ENCODE measurements around the gene DRAM2. TPM values are rescaled to one million over a fixed set of nuclear protein-coding genes. Genes with fewer than 3 reads are reported as not detected.

The DRAM2 gene
- total and polyA plus RNA-seq, 2 donors = 63.7 to 77.5 TPM

DNA sequence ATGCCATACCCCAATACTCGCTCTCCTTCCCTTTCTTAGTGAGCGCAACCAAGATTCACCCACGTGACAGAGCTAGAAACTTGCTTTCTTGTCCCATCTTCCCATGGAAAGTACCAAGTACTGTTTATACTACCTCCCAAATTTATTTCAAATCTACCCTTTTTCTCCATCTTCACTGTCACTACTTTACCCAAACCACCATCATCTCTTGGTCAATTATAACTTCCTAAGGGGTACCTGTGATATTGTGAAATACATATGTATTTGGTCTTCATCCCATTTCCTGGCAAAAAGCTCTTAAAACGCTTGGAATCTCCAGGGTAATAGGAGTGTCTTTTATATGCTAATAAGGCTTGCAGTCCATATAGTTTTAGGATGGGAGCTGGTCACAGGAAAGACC is 8.2 kb downstream of the DRAM2 start:
- 96% methylated on average over 4 of the region's 4 CpGs for WGBS
- H3K27me3 ChIP-seq (ENCODE audit: control insufficient read depth in 2 of 2, insufficient read depth in 1 of 2, low read length in 1 of 2) = no peaks in the 10 kb centered on the region
- H3K9me3 ChIP-seq (ENCODE audit: control insufficient read depth in 2 of 2, insufficient read depth in 1 of 2, low read length in 1 of 2) = no peaks in the 10 kb centered on the region
- peaks cover 7 to 27% of the 10 kb centered on the region in 2 donors for H3K36me3 ChIP-seq (ENCODE audit: control insufficient read depth in 2 of 2, insufficient read depth in 2 of 2, low read length in 1 of 2)
- H3K4me1 ChIP-seq (ENCODE audit: control insufficient read depth in 2 of 2, insufficient read depth in 2 of 2, low read length in 2 of 2) = no peaks in the 10 kb centered on the region
- DNase-seq (ENCODE audit: low read depth in 6 of 9, low spot score in 9 of 9) = no peak
- H3K27ac ChIP-seq (ENCODE audit: low read depth in 1 of 2, low read length in 1 of 2) = no peak overlapping the region
- no peak overlapping the region for H3K4me3 ChIP-seq (ENCODE audit: low read length in 2 of 2)

DNA sequence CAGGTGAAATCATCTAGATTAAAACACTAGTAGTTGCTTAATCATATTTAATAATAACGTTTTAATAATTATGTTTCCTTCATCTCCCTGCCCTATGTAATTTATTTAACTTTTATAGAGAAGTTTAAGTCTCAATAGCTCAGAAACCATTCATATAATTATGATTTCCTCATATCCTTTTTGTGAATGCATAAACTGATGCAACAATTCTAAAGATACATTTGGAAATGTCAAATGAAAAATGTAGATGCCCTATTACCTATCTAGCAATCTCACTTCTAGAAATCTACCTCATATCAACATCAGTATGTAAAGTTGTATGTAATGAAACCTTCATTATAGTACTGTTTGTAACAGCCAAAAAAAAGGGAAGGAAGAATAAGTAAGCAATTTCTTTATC is 10.5 kb downstream of the DRAM2 start:
- Histone ChIP-seq H3K27ac (ENCODE audit: low read depth in 1 of 2, low read length in 1 of 2) (no peak overlapping the region), H3K9me3 (ENCODE audit: control insufficient read depth in 2 of 2, insufficient read depth in 1 of 2, low read length in 1 of 2) (no peaks in the 10 kb centered on the region), H3K36me3 (ENCODE audit: control insufficient read depth in 2 of 2, insufficient read depth in 2 of 2, low read length in 1 of 2) (peaks cover 10 to 25% of the 10 kb centered on the region in 2 donors), H3K27me3 (ENCODE audit: control insufficient read depth in 2 of 2, insufficient read depth in 1 of 2, low read length in 1 of 2) (no peaks in the 10 kb centered on the region), H3K4me1 (ENCODE audit: control insufficient read depth in 2 of 2, insufficient read depth in 2 of 2, low read length in 2 of 2) (no peaks in the 10 kb centered on the region), H3K4me3 (ENCODE audit: low read length in 2 of 2) (no peak overlapping the region)
- no peak for DNase-seq (ENCODE audit: low read depth in 6 of 9, low spot score in 9 of 9)
- 71% methylated on average over 1 of the region's 1 CpG for WGBS

DNA sequence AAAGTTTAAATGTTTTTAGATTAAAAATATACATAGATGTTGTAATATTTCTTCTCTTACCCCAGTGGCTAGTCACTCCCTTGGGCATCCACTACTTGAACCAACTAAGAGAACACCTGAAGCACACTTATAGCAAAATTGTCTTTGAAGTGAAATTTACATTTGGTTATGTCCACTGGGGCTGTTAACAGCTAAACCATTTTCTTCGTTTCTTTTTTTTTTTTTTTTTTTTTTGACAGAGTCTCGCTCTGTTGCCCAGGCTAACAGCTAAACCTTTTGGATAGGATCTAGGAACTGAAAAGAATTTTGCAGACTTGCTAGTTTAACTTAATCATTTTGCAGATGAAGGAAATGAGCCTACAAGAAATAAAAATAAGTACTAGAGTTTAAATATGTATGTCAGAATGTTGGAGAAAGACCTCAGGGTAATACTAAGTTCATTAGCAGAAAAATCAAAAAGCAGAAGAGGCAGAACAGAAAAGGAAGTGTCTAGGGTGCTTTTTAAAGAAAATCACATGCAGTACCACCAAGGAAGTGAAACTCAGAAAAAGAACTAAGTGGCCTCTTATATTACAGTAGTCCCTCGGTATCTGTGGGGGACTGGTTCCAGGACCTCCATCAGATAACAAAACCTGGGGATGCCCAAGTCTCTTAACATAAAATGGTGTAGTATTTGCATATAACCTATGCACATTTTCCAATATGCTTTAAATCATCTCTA is 11.8 kb downstream of the DRAM2 start:
- Histone ChIP-seq H3K4me1 (ENCODE audit: control insufficient read depth in 2 of 2, insufficient read depth in 2 of 2, low read length in 2 of 2) (no peaks in the 10 kb centered on the region), H3K36me3 (ENCODE audit: control insufficient read depth in 2 of 2, insufficient read depth in 2 of 2, low read length in 1 of 2) (peaks cover 17 to 36% of the 10 kb centered on the region in 2 donors), H3K27me3 (ENCODE audit: control insufficient read depth in 2 of 2, insufficient read depth in 1 of 2, low read length in 1 of 2) (no peaks in the 10 kb centered on the region), H3K9me3 (ENCODE audit: control insufficient read depth in 2 of 2, insufficient read depth in 1 of 2, low read length in 1 of 2) (no peaks in the 10 kb centered on the region), H3K27ac (ENCODE audit: low read depth in 1 of 2, low read length in 1 of 2) (no peak overlapping the region), H3K4me3 (ENCODE audit: low read length in 2 of 2) (no peak overlapping the region)
- peak in 1 of 9 donors; percentile 30 for DNase-seq (ENCODE audit: low read depth in 6 of 9, low spot score in 9 of 9)
- WGBS = 69% methylated on average over 3 of the region's 3 CpGs

DNA sequence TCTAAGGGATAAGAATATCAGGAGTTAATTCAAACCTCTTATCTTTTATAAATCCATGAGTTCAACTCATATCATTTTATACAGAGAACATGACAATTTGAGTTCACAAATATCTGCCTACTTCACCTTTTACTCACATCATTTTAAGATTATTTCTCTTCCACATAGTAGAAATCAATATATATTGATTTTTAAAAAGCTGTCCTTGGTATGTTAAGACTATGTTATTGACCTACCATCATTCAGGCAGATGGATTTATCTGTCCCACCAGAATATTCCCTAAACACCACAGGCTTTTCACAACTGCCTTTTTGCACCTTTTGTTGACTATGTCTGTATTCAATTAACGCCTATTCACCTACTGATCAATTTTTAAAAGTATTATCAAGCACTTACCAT is 13.5 kb downstream of the DRAM2 start:
- WGBS = 100% methylated on average over 1 of the region's 1 CpG
- H3K4me1 ChIP-seq (ENCODE audit: control insufficient read depth in 2 of 2, insufficient read depth in 2 of 2, low read length in 2 of 2) = no peaks in the 10 kb centered on the region
- H3K36me3 ChIP-seq (ENCODE audit: control insufficient read depth in 2 of 2, insufficient read depth in 2 of 2, low read length in 1 of 2) = peaks cover 17 to 38% of the 10 kb centered on the region in 2 donors
- no peaks in the 10 kb centered on the region for H3K9me3 ChIP-seq (ENCODE audit: control insufficient read depth in 2 of 2, insufficient read depth in 1 of 2, low read length in 1 of 2)
- no peak overlapping the region for H3K27ac ChIP-seq (ENCODE audit: low read depth in 1 of 2, low read length in 1 of 2)
- no peak overlapping the region for H3K4me3 ChIP-seq (ENCODE audit: low read length in 2 of 2)
- DNase-seq (ENCODE audit: low read depth in 6 of 9, low spot score in 9 of 9) = no peak
- H3K27me3 ChIP-seq (ENCODE audit: control insufficient read depth in 2 of 2, insufficient read depth in 1 of 2, low read length in 1 of 2) = no peaks in the 10 kb centered on the region

DNA sequence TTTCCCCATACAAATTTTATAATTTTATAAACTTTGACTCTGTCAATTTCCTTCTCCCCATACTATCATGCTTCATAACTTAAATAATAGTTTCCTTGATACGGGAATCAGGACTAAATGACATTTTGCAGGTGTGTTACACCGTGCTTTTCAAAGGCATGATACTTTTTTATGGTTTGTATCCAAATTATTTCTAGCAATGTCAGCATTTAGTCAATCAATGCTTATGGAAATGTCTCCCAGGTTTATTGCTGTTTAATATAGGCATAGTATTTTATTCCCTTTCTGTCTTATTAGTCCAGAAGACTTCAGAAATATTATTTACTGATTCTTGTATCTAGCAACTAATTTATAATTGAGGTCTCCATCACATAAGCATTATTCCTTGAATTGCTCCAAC is 23.4 kb downstream of the DRAM2 start:
- Histone ChIP-seq H3K36me3 (ENCODE audit: control insufficient read depth in 2 of 2, insufficient read depth in 2 of 2, low read length in 1 of 2) (peaks cover 0 to 49% of the 10 kb centered on the region in 2 donors), H3K27ac (ENCODE audit: low read depth in 1 of 2, low read length in 1 of 2) (no peak overlapping the region), H3K4me1 (ENCODE audit: control insufficient read depth in 2 of 2, insufficient read depth in 2 of 2, low read length in 2 of 2) (no peaks in the 10 kb centered on the region), H3K9me3 (ENCODE audit: control insufficient read depth in 2 of 2, insufficient read depth in 1 of 2, low read length in 1 of 2) (no peaks in the 10 kb centered on the region), H3K4me3 (ENCODE audit: low read length in 2 of 2) (no peak overlapping the region), H3K27me3 (ENCODE audit: control insufficient read depth in 2 of 2, insufficient read depth in 1 of 2, low read length in 1 of 2) (no peaks in the 10 kb centered on the region)
- DNase-seq (ENCODE audit: low read depth in 6 of 9, low spot score in 9 of 9) = no peak
- 96% methylated on average over 2 of the region's 2 CpGs for WGBS

DNA sequence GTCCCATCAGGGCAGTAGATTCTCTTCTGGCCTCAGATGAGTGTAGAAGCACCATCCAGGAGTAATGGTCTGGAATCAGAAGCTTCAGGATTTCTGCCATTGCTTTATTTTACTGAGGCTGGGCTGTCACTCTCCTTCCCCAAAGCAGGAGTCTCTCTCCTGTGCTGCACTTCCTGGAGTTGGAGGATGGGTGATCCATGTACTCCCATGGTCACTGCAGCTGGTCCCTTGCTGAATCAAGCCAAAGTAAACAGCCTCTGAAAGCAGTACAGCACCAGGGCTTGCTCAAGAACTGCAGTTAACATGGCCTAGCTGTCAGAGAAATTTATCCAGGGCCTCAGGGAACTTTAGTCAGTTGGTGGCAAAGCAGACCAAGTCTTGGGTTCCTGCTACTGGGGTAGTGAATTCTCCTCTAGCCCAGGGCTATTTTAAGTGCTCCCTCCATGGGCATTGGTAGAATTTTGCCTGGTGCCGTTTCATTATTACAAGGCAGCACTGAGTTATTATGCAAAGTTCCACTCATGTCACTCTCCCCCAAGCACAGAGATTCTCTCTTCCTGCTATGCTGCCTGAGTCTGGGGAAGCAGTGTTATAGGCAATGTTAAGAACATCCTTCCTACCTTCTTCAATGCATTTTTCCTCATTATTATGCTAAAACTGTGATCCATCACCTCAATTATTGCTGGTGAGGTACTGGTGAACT is 29.5 kb downstream of the DRAM2 start:
- DNase-seq (ENCODE audit: low read depth in 6 of 9, low spot score in 9 of 9) = no peak
- no peaks in the 10 kb centered on the region for H3K27me3 ChIP-seq (ENCODE audit: control insufficient read depth in 2 of 2, insufficient read depth in 1 of 2, low read length in 1 of 2)
- peaks cover 8 to 10% of the 10 kb centered on the region in 2 donors for H3K36me3 ChIP-seq (ENCODE audit: control insufficient read depth in 2 of 2, insufficient read depth in 2 of 2, low read length in 1 of 2)
- H3K9me3 ChIP-seq (ENCODE audit: control insufficient read depth in 2 of 2, insufficient read depth in 1 of 2, low read length in 1 of 2) = no peaks in the 10 kb centered on the region
- no peaks in the 10 kb centered on the region for H3K4me1 ChIP-seq (ENCODE audit: control insufficient read depth in 2 of 2, insufficient read depth in 2 of 2, low read length in 2 of 2)
- no peak overlapping the region for H3K27ac ChIP-seq (ENCODE audit: low read depth in 1 of 2, low read length in 1 of 2)
- no peak overlapping the region for H3K4me3 ChIP-seq (ENCODE audit: low read length in 2 of 2)
- WGBS = 96% methylated on average over 1 of the region's 1 CpG

DNA sequence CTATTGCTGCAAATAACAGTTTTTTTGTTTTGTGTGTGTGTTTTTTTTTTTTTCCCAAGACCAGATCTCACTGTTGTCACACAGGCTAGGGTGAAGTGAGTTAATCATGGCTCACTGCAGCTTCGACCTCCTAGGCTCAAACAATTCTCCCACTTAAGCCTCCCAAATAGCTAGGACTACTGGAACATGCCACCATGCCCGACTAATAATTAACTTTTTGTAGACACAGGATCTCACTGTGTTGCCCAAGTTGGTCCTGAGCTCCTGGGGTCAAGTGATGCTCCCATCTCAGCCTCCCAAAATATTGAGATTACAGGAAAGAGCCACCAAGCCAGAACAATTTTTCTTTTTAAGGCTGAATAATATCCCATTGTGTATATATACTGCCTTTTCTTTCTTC is 34.9 kb downstream of the DRAM2 start:
- Histone ChIP-seq H3K4me1 (ENCODE audit: control insufficient read depth in 2 of 2, insufficient read depth in 2 of 2, low read length in 2 of 2) (no peaks in the 10 kb centered on the region), H3K27ac (ENCODE audit: low read depth in 1 of 2, low read length in 1 of 2) (no peak overlapping the region), H3K4me3 (ENCODE audit: low read length in 2 of 2) (no peak overlapping the region), H3K9me3 (ENCODE audit: control insufficient read depth in 2 of 2, insufficient read depth in 1 of 2, low read length in 1 of 2) (peaks cover 0 to 5% of the 10 kb centered on the region in 2 donors), H3K27me3 (ENCODE audit: control insufficient read depth in 2 of 2, insufficient read depth in 1 of 2, low read length in 1 of 2) (no peaks in the 10 kb centered on the region), H3K36me3 (ENCODE audit: control insufficient read depth in 2 of 2, insufficient read depth in 2 of 2, low read length in 1 of 2) (peaks cover 0 to 3% of the 10 kb centered on the region in 2 donors)
- 96% methylated on average over 2 of the region's 2 CpGs for WGBS
- no peak for DNase-seq (ENCODE audit: low read depth in 6 of 9, low spot score in 9 of 9)

DNA sequence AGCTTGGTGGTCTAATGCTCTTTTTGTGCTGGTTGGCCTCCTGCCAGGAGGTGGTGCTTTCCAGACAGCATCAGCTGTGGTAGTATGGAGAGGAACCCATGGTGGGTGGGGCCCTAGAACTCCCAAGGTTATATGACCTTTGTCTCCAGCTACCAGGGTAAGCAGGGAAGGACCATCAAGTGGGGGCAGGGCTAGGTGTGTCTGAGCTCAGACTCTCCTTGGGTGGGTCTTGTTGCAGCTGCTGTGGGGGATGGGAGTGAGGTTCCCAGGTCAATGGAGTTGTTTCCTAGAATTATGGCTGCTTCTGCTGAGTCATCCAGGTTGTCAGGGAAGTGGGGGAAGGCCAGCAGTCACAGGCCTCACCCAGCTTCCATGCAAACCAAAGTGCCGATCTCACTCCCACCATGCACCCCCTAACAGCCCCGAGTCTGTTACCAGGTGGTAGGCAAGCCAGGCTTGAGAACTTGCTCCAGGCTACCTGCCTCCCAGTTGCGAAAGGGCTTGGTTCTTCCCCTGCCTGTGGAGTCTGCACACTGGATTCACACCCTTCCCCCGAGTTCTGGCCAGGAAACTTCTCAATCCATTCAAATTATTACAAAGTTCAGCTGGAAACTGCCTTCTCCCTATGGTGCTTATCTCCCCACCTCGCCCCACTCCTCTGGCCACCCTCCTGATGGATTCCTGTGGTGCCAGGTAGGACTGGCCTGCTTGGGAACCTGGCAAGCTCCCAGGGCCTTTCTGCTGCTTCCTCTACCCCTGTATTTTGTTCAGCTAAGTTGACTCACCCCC is 37.8 kb downstream of the DRAM2 start:
- Histone ChIP-seq H3K27ac (ENCODE audit: low read depth in 1 of 2, low read length in 1 of 2) (no peak overlapping the region), H3K4me1 (ENCODE audit: control insufficient read depth in 2 of 2, insufficient read depth in 2 of 2, low read length in 2 of 2) (no peaks in the 10 kb centered on the region), H3K9me3 (ENCODE audit: control insufficient read depth in 2 of 2, insufficient read depth in 1 of 2, low read length in 1 of 2) (peaks cover 0 to 5% of the 10 kb centered on the region in 2 donors), H3K4me3 (ENCODE audit: low read length in 2 of 2) (no peak overlapping the region), H3K27me3 (ENCODE audit: control insufficient read depth in 2 of 2, insufficient read depth in 1 of 2, low read length in 1 of 2) (no peaks in the 10 kb centered on the region), H3K36me3 (ENCODE audit: control insufficient read depth in 2 of 2, insufficient read depth in 2 of 2, low read length in 1 of 2) (no peaks in the 10 kb centered on the region)
- DNase-seq (ENCODE audit: low read depth in 6 of 9, low spot score in 9 of 9) = no peak
- 88% methylated on average over 5 of the region's 5 CpGs for WGBS

DNA sequence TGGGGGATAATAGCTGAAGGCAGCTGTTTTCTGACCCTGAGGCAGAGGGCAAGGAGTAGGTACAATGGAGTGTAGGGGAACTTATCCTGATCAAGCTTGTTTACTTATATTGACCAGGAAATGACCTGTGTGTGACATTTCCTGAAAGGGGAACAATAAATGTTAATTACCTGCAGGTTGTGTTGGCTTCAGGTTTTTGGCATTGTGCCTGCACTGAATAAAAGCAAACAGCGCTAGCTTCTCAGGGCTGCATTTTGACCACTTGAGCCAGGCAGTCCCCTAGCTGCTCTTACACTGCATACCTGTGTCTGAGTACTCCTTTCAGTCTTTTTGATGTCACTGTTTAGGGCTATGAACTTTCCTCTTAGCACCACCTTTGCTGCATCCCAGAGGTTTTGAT is 40.6 kb downstream of the DRAM2 start:
- Histone ChIP-seq H3K27ac (ENCODE audit: low read depth in 1 of 2, low read length in 1 of 2) (no peak overlapping the region), H3K4me1 (ENCODE audit: control insufficient read depth in 2 of 2, insufficient read depth in 2 of 2, low read length in 2 of 2) (no peaks in the 10 kb centered on the region), H3K4me3 (ENCODE audit: low read length in 2 of 2) (no peak overlapping the region), H3K27me3 (ENCODE audit: control insufficient read depth in 2 of 2, insufficient read depth in 1 of 2, low read length in 1 of 2) (no peaks in the 10 kb centered on the region), H3K9me3 (ENCODE audit: control insufficient read depth in 2 of 2, insufficient read depth in 1 of 2, low read length in 1 of 2) (peaks cover 0 to 5% of the 10 kb centered on the region in 2 donors), H3K36me3 (ENCODE audit: control insufficient read depth in 2 of 2, insufficient read depth in 2 of 2, low read length in 1 of 2) (no peaks in the 10 kb centered on the region)
- 96% methylated on average over 1 of the region's 1 CpG for WGBS
- DNase-seq (ENCODE audit: low read depth in 6 of 9, low spot score in 9 of 9) = no peak

All from thymus (tissue), 11 donors.